Suprapubic skin (tissue), 4 donors: Measurements from ENCODE around the gene C1orf21. TPM values are rescaled to one million over a fixed set of nuclear protein-coding genes. Genes with fewer than 3 reads are reported as not detected.

ENCODE experiments used
- DNase-seq, 2 donors: peaks; one replicate each; pipeline ENCODE4 v3.0.0-alpha.2; 2019; ENCODE audit warnings: low spot score in 2 of 2
- H3K27ac ChIP-seq: fragments of 200-600 bp; sonication (generic); one replicate; pipeline ENCODE4 v1.5.1; 2019
- H3K27me3 ChIP-seq: fragments of 200-600 bp; sonication (generic); one replicate; pipeline ENCODE4 v1.5.1; 2019
- H3K36me3 ChIP-seq: fragments of 200-600 bp; sonication (generic); one replicate; pipeline ENCODE4 v1.5.1; 2019
- H3K4me1 ChIP-seq: fragments of 200-600 bp; sonication (generic); one replicate; pipeline ENCODE4 v1.5.1; 2019
- H3K4me3 ChIP-seq: fragments of 200-600 bp; sonication (generic); one replicate; pipeline ENCODE4 v1.5.1; 2019; ENCODE audit warnings: mild to moderate bottlenecking
- H3K9me3 ChIP-seq: fragments of 200-600 bp; sonication (generic); one replicate; pipeline ENCODE4 v1.5.1; 2019
- EP300 ChIP-seq: sonication (generic); formaldehyde crosslinking; IDR thresholded peaks from one replicate; pipeline ENCODE4 v1.6.1; 2017; ENCODE audit warnings: antibody characterized with exemption
- POLR2A ChIP-seq, 2 donors: fragments of 450-650 bp; IDR thresholded peaks; one replicate each; pipeline ENCODE4 v1.6.1; 2017; ENCODE audit warnings: antibody characterized with exemption in 2 of 2, mild to moderate bottlenecking in 2 of 2, moderate library complexity in 2 of 2
- POLR2AphosphoS5 ChIP-seq, 3 donors: sonication (generic); formaldehyde crosslinking; IDR thresholded peaks; one replicate each; pipeline ENCODE4 v1.6.1; 2017; ENCODE audit warnings: antibody characterized with exemption in 3 of 3
- WGBS: methylation state at CpG from one replicate; pipeline ENCODE4 v1.1.5; 2018; 5-methylcytosine and 5-hydroxymethylcytosine counted together
- total RNA-seq, 4 donors: library from RNA; depleted of rRNA; stranded (reverse); fragments of >200 nt; gene quantifications; one replicate each; pipeline ENCODE4 v1.1.0, GENCODE V29; 2016
- TF ChIP-seq, protein P1 (sequence below), 2 donors: fragments of 200-600 bp in 1 of 2; fragments of 450-650 bp in 1 of 2; sonication (generic) in 1 of 2; IDR thresholded peaks; one replicate each; pipeline ENCODE4 v1.5.1; 2016 to 2019; ENCODE audit warnings: antibody characterized with exemption in 2 of 2, mild to moderate bottlenecking in 1 of 2, moderate library complexity in 1 of 2

The C1orf21 gene
- total RNA-seq, 4 donors from 2014 or later, result 73.0 to 95.7 (median 79.2) TPM

GRCh38 chr1:184510110-184510509, 123.3 kb downstream of the C1orf21 start:
- Histone ChIP-seq H3K4me3 (no peak overlapping the region), H3K4me1 (peaks cover 36% of the 10 kb centered on the region), H3K9me3 (no peaks in the 10 kb centered on the region), H3K27me3 (no peaks in the 10 kb centered on the region), H3K36me3 (no peaks in the 10 kb centered on the region), H3K27ac (no peak overlapping the region)
- DNase-seq, result no peak
- 95% methylated on average over 3 of the region's 3 CpGs for WGBS
- TF ChIP-seq POLR2AphosphoS5 (IDR thresholded peaks at IDR 0.05), result no peak
- TF ChIP-seq POLR2A (IDR thresholded peaks at IDR 0.05), result no peak
- no peak for TF ChIP-seq EP300
- TF ChIP-seq, protein P1, sequence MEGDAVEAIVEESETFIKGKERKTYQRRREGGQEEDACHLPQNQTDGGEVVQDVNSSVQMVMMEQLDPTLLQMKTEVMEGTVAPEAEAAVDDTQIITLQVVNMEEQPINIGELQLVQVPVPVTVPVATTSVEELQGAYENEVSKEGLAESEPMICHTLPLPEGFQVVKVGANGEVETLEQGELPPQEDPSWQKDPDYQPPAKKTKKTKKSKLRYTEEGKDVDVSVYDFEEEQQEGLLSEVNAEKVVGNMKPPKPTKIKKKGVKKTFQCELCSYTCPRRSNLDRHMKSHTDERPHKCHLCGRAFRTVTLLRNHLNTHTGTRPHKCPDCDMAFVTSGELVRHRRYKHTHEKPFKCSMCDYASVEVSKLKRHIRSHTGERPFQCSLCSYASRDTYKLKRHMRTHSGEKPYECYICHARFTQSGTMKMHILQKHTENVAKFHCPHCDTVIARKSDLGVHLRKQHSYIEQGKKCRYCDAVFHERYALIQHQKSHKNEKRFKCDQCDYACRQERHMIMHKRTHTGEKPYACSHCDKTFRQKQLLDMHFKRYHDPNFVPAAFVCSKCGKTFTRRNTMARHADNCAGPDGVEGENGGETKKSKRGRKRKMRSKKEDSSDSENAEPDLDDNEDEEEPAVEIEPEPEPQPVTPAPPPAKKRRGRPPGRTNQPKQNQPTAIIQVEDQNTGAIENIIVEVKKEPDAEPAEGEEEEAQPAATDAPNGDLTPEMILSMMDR (IDR thresholded peaks at IDR 0.05), result no peak

- Histone ChIP-seq H3K36me3 (no peaks in the 10 kb centered on the region), H3K4me1 (peaks cover 29% of the 10 kb centered on the region), H3K27me3 (no peaks in the 10 kb centered on the region), H3K4me3 (no peak overlapping the region), H3K27ac (peak overlapping the region; percentile 11), H3K9me3 (no peaks in the 10 kb centered on the region)
- WGBS, result 71% methylated on average over 8 of the region's 8 CpGs
- TF ChIP-seq POLR2A (IDR thresholded peaks at IDR 0.05) (no peak), EP300 (no peak), POLR2AphosphoS5 (IDR thresholded peaks at IDR 0.05) (no peak)
- TF ChIP-seq, protein P1 (IDR thresholded peaks at IDR 0.05), result no peak
- no peak for DNase-seq
These were observed 125.9 kb downstream of the C1orf21 start for GRCh38 chr1:184512724-184513123.

DNA sequence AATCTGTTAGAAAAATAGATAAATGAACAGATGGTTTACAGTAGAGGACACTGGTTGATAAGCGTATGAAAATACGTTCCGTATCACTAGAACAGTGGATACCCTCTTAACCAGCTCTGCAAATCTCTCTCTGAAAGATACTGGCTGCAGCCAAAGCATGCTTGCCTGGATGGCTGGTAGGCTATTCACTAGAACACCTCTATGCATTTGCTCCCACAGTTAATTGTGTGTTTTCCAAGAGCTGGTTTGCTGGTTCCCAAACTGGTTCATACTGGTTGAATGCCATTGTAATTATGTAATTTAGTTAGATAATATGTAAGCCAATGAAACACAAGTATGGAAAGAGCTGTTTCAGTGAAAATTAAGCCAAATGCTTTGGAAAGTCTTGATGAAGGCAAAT, 126.6 kb downstream of the C1orf21 start:
- peaks cover 30% of the 10 kb centered on the region for H3K4me1 ChIP-seq
- no peak for DNase-seq
- peak overlapping the region; percentile 54 for H3K27ac ChIP-seq
- TF ChIP-seq, protein P1 (IDR thresholded peaks at IDR 0.05), result no peak
- no peak for TF ChIP-seq EP300
- TF ChIP-seq POLR2A (IDR thresholded peaks at IDR 0.05), result no peak
- no peak for TF ChIP-seq POLR2AphosphoS5 (IDR thresholded peaks at IDR 0.05)
- H3K9me3 ChIP-seq, result no peaks in the 10 kb centered on the region
- no peaks in the 10 kb centered on the region for H3K27me3 ChIP-seq
- no peak overlapping the region for H3K4me3 ChIP-seq
- WGBS, result 63% methylated on average over 3 of the region's 3 CpGs
- H3K36me3 ChIP-seq, result no peaks in the 10 kb centered on the region

GRCh38 chr1:184513966-184514365, 127.1 kb downstream of the C1orf21 start:
- H3K4me1 ChIP-seq, result peaks cover 27% of the 10 kb centered on the region
- no peaks in the 10 kb centered on the region for H3K9me3 ChIP-seq
- no peak overlapping the region for H3K4me3 ChIP-seq
- H3K27me3 ChIP-seq, result no peaks in the 10 kb centered on the region
- DNase-seq, result no peak
- 51% methylated on average over 4 of the region's 4 CpGs for WGBS
- peak overlapping the region; percentile 54 for H3K27ac ChIP-seq
- no peaks in the 10 kb centered on the region for H3K36me3 ChIP-seq
- no peak for TF ChIP-seq EP300
- TF ChIP-seq POLR2AphosphoS5 (IDR thresholded peaks at IDR 0.05), result peak in 1 of 3 donors; percentile 45

- H3K4me1 ChIP-seq, result peaks cover 31% of the 10 kb centered on the region
- no peaks in the 10 kb centered on the region for H3K9me3 ChIP-seq
- H3K36me3 ChIP-seq, result no peaks in the 10 kb centered on the region
- H3K27me3 ChIP-seq, result no peaks in the 10 kb centered on the region
- no peak overlapping the region for H3K4me3 ChIP-seq
- no peak for TF ChIP-seq POLR2A (IDR thresholded peaks at IDR 0.05)
- TF ChIP-seq EP300, result no peak
- TF ChIP-seq, protein P1 (IDR thresholded peaks at IDR 0.05), result no peak
- TF ChIP-seq POLR2AphosphoS5 (IDR thresholded peaks at IDR 0.05), result no peak
- 50% methylated on average over 2 of the region's 2 CpGs for WGBS
- no peak overlapping the region for H3K27ac ChIP-seq
- no peak for DNase-seq
These were observed 127.6 kb downstream of the C1orf21 start for GRCh38 chr1:184514447-184514846.

GRCh38 chr1:184517130-184517529, 130.3 kb downstream of the C1orf21 start:
- no peak for DNase-seq
- H3K27ac ChIP-seq, result no peak overlapping the region

More at GRCh38 chr1:184517130-184517529, 130.3 kb downstream of the C1orf21 start:
- Histone ChIP-seq H3K27me3 (no peaks in the 10 kb centered on the region), H3K4me3 (no peak overlapping the region), H3K4me1 (peaks cover 38% of the 10 kb centered on the region), H3K36me3 (no peaks in the 10 kb centered on the region), H3K9me3 (no peaks in the 10 kb centered on the region)
- TF ChIP-seq EP300, result no peak
- TF ChIP-seq POLR2AphosphoS5 (IDR thresholded peaks at IDR 0.05), result no peak
- TF ChIP-seq, protein P1 (IDR thresholded peaks at IDR 0.05), result no peak
- TF ChIP-seq POLR2A (IDR thresholded peaks at IDR 0.05), result no peak
